ENCODE results near the gene TPRG1L.
"Not testable (repeated sequence)": the region's sequence is repeated elsewhere in the genome, so short reads cannot be mapped to it uniquely, and the experiment has no call there.

Gene TPRG1L

GRCh38 chr1:3624200-3625136 is at the start of gene TPRG1L:
Gene TPRG1L, plus strand, starts transcription at chr1:3625015. Its CDS starts 58 bp downstream, at chr1:3625073.
- Histone ChIP-seq H3K27me3 (ENCODE audit: control insufficient read depth in 1 of 2, insufficient read depth in 2 of 2, low read length in 2 of 2) (no peaks in the 10 kb centered on the region), H3K36me3 (ENCODE audit: insufficient read depth, low read length) (peaks cover 24% of the 10 kb centered on the region), H3K9ac (ENCODE audit: low read length) (peak within 1 kb of the TSS; percentile 71), H3K9me3 (ENCODE audit: low read length) (no peaks in the 10 kb centered on the region), H3K27ac (ENCODE audit: low read depth, low read length) (peak within 1 kb of the TSS; percentile 74), H3K4me1 (ENCODE audit: insufficient read depth, low read length) (peaks cover 23% of the 10 kb centered on the region), H3K4me3 (ENCODE audit: low read depth in 1 of 2, low read length in 2 of 2) (peak within 1 kb of the TSS; percentile 76 to 94)

GRCh38 chr1:3575515-3575914 is 49.3 kb upstream of the TPRG1L start:
- H3K4me3 ChIP-seq (ENCODE audit: low read depth in 1 of 2, low read length in 2 of 2); H3K36me3 ChIP-seq (ENCODE audit: insufficient read depth, low read length); H3K27ac ChIP-seq (ENCODE audit: low read depth, low read length); H3K4me1 ChIP-seq (ENCODE audit: insufficient read depth, low read length); H3K27me3 ChIP-seq (ENCODE audit: control insufficient read depth in 1 of 2, insufficient read depth in 2 of 2, low read length in 2 of 2); H3K9ac ChIP-seq (ENCODE audit: low read length); H3K9me3 ChIP-seq (ENCODE audit: low read length): not testable (repeated sequence)

- Histone ChIP-seq H3K4me3 (ENCODE audit: low read depth in 1 of 2, low read length in 2 of 2) (no peak overlapping the region), H3K27me3 (ENCODE audit: control insufficient read depth in 1 of 2, insufficient read depth in 2 of 2, low read length in 2 of 2) (no peaks in the 10 kb centered on the region), H3K27ac (ENCODE audit: low read depth, low read length) (no peak overlapping the region), H3K9me3 (ENCODE audit: low read length) (no peaks in the 10 kb centered on the region), H3K36me3 (ENCODE audit: insufficient read depth, low read length) (no peaks in the 10 kb centered on the region), H3K4me1 (ENCODE audit: insufficient read depth, low read length) (peaks cover 3% of the 10 kb centered on the region), H3K9ac (ENCODE audit: low read length) (no peak overlapping the region)
These were observed 48.8 kb upstream of the TPRG1L start for GRCh38 chr1:3575993-3576392.

- H3K4me3 ChIP-seq (ENCODE audit: low read depth in 1 of 2, low read length in 2 of 2) = no peak overlapping the region
These were observed 47.5 kb upstream of the TPRG1L start for GRCh38 chr1:3577300-3577699.

GRCh38 chr1:3577711-3578432 is 46.9 kb upstream of the TPRG1L start:
- no peaks in the 10 kb centered on the region for H3K27me3 ChIP-seq (ENCODE audit: control insufficient read depth in 1 of 2, insufficient read depth in 2 of 2, low read length in 2 of 2)
- H3K9me3 ChIP-seq (ENCODE audit: low read length) = no peaks in the 10 kb centered on the region
- H3K9ac ChIP-seq (ENCODE audit: low read length) = no peak overlapping the region
- no peaks in the 10 kb centered on the region for H3K36me3 ChIP-seq (ENCODE audit: insufficient read depth, low read length)
- peaks cover 2% of the 10 kb centered on the region for H3K4me1 ChIP-seq (ENCODE audit: insufficient read depth, low read length)
- no peak overlapping the region for H3K4me3 ChIP-seq (ENCODE audit: low read depth in 1 of 2, low read length in 2 of 2)
- H3K27ac ChIP-seq (ENCODE audit: low read depth, low read length) = no peak overlapping the region

More at GRCh38 chr1:3577300-3577699, 47.5 kb upstream of the TPRG1L start:
- Histone ChIP-seq H3K9ac (ENCODE audit: low read length) (no peak overlapping the region), H3K27ac (ENCODE audit: low read depth, low read length) (no peak overlapping the region), H3K9me3 (ENCODE audit: low read length) (no peaks in the 10 kb centered on the region), H3K27me3 (ENCODE audit: control insufficient read depth in 1 of 2, insufficient read depth in 2 of 2, low read length in 2 of 2) (no peaks in the 10 kb centered on the region), H3K36me3 (ENCODE audit: insufficient read depth, low read length) (no peaks in the 10 kb centered on the region), H3K4me1 (ENCODE audit: insufficient read depth, low read length) (peaks cover 3% of the 10 kb centered on the region)

GRCh38 chr1:3578433-3578805 is 46.4 kb upstream of the TPRG1L start:
- H3K4me3 ChIP-seq (ENCODE audit: low read depth in 1 of 2, low read length in 2 of 2) = no peak overlapping the region
- no peaks in the 10 kb centered on the region for H3K36me3 ChIP-seq (ENCODE audit: insufficient read depth, low read length)
- H3K27ac ChIP-seq (ENCODE audit: low read depth, low read length) = no peak overlapping the region
- no peaks in the 10 kb centered on the region for H3K4me1 ChIP-seq (ENCODE audit: insufficient read depth, low read length)
- no peaks in the 10 kb centered on the region for H3K27me3 ChIP-seq (ENCODE audit: control insufficient read depth in 1 of 2, insufficient read depth in 2 of 2, low read length in 2 of 2)
- H3K9me3 ChIP-seq (ENCODE audit: low read length) = no peaks in the 10 kb centered on the region
- H3K9ac ChIP-seq (ENCODE audit: low read length) = no peak overlapping the region

- no peaks in the 10 kb centered on the region for H3K9me3 ChIP-seq (ENCODE audit: low read length)
- H3K9ac ChIP-seq (ENCODE audit: low read length) = no peak overlapping the region
- no peak overlapping the region for H3K27ac ChIP-seq (ENCODE audit: low read depth, low read length)
- H3K27me3 ChIP-seq (ENCODE audit: control insufficient read depth in 1 of 2, insufficient read depth in 2 of 2, low read length in 2 of 2) = no peaks in the 10 kb centered on the region
- H3K4me3 ChIP-seq (ENCODE audit: low read depth in 1 of 2, low read length in 2 of 2) = no peak overlapping the region
- no peaks in the 10 kb centered on the region for H3K4me1 ChIP-seq (ENCODE audit: insufficient read depth, low read length)
- H3K36me3 ChIP-seq (ENCODE audit: insufficient read depth, low read length) = no peaks in the 10 kb centered on the region
These were observed 45.9 kb upstream of the TPRG1L start for GRCh38 chr1:3578906-3579305.

GRCh38 chr1:3579626-3580025 is 45.2 kb upstream of the TPRG1L start:
- H3K4me3 ChIP-seq (ENCODE audit: low read depth in 1 of 2, low read length in 2 of 2) = no peak overlapping the region
- H3K36me3 ChIP-seq (ENCODE audit: insufficient read depth, low read length) = no peaks in the 10 kb centered on the region
- no peak overlapping the region for H3K9ac ChIP-seq (ENCODE audit: low read length)
- H3K27ac ChIP-seq (ENCODE audit: low read depth, low read length) = no peak overlapping the region
- H3K27me3 ChIP-seq (ENCODE audit: control insufficient read depth in 1 of 2, insufficient read depth in 2 of 2, low read length in 2 of 2) = no peaks in the 10 kb centered on the region
- no peaks in the 10 kb centered on the region for H3K9me3 ChIP-seq (ENCODE audit: low read length)
- no peaks in the 10 kb centered on the region for H3K4me1 ChIP-seq (ENCODE audit: insufficient read depth, low read length)

GRCh38 chr1:3580231-3580630 is 44.6 kb upstream of the TPRG1L start:
- no peak overlapping the region for H3K27ac ChIP-seq (ENCODE audit: low read depth, low read length)
- no peaks in the 10 kb centered on the region for H3K9me3 ChIP-seq (ENCODE audit: low read length)
- H3K36me3 ChIP-seq (ENCODE audit: insufficient read depth, low read length) = no peaks in the 10 kb centered on the region
- no peak overlapping the region for H3K9ac ChIP-seq (ENCODE audit: low read length)
- H3K4me1 ChIP-seq (ENCODE audit: insufficient read depth, low read length) = no peaks in the 10 kb centered on the region
- no peaks in the 10 kb centered on the region for H3K27me3 ChIP-seq (ENCODE audit: control insufficient read depth in 1 of 2, insufficient read depth in 2 of 2, low read length in 2 of 2)
- H3K4me3 ChIP-seq (ENCODE audit: low read depth in 1 of 2, low read length in 2 of 2) = no peak overlapping the region

- H3K4me1 ChIP-seq (ENCODE audit: insufficient read depth, low read length) = no peaks in the 10 kb centered on the region
- H3K4me3 ChIP-seq (ENCODE audit: low read depth in 1 of 2, low read length in 2 of 2) = no peak overlapping the region
- no peaks in the 10 kb centered on the region for H3K36me3 ChIP-seq (ENCODE audit: insufficient read depth, low read length)
- no peaks in the 10 kb centered on the region for H3K27me3 ChIP-seq (ENCODE audit: control insufficient read depth in 1 of 2, insufficient read depth in 2 of 2, low read length in 2 of 2)
- no peak overlapping the region for H3K9ac ChIP-seq (ENCODE audit: low read length)
- H3K27ac ChIP-seq (ENCODE audit: low read depth, low read length) = no peak overlapping the region
- no peaks in the 10 kb centered on the region for H3K9me3 ChIP-seq (ENCODE audit: low read length)
These were observed 43.3 kb upstream of the TPRG1L start for GRCh38 chr1:3581296-3582036.

GRCh38 chr1:3583751-3584150 is 41.1 kb upstream of the TPRG1L start:
- H3K4me3 ChIP-seq (ENCODE audit: low read depth in 1 of 2, low read length in 2 of 2); H3K27me3 ChIP-seq (ENCODE audit: control insufficient read depth in 1 of 2, insufficient read depth in 2 of 2, low read length in 2 of 2); H3K9me3 ChIP-seq (ENCODE audit: low read length); H3K4me1 ChIP-seq (ENCODE audit: insufficient read depth, low read length); H3K27ac ChIP-seq (ENCODE audit: low read depth, low read length); H3K36me3 ChIP-seq (ENCODE audit: insufficient read depth, low read length); H3K9ac ChIP-seq (ENCODE audit: low read length): not testable (repeated sequence)
